HG02884 (cell line): ENCODE data around the gene CAPN5.

Source experiments
- ATAC-seq: cut with Tn5 transposase; IDR thresholded peaks from one replicate; pipeline ENCODE4 v1.9.1; 2021; ENCODE audit warnings: mild to moderate bottlenecking, moderate library complexity; ENCODE audit not compliant: unreplicated experiment

CAPN5 gene

DNA sequence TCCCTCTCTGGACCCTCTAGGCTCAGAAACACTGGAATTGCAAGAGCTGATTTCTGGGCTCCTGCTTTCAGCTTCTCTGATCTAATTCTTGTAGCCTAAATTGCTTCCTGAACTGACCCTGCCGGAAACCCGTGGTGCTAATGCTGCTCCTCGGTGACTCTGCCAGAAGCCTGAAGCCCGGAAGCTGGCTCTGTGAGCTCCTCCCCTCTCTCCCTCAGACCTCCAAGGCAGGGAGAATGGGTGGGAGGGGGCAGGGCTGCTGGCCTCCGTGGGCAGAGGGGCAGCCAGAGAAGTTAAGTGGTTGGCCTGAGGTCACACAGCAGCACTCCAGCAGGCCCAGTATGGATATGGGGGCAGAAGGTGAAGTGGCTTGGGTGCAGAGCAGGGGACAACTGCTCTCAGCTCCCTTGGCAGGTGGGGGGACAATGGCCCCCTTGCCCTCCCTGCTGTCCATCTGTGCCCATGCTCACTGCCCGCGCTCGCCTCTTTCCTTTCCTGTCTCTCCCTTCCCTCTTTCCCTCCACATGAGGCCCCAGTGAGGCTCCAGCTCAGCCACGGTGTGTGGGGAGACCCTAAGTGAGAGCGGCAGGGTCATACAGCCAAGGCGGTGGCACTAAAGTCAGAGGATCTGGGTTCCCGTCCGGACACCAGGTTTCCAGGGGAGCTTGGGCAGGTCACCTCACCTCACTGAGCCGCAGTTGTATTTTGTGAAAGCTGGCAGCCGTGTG, 16.2 kb downstream of the CAPN5 start:
- no peak for ATAC-seq

DNA sequence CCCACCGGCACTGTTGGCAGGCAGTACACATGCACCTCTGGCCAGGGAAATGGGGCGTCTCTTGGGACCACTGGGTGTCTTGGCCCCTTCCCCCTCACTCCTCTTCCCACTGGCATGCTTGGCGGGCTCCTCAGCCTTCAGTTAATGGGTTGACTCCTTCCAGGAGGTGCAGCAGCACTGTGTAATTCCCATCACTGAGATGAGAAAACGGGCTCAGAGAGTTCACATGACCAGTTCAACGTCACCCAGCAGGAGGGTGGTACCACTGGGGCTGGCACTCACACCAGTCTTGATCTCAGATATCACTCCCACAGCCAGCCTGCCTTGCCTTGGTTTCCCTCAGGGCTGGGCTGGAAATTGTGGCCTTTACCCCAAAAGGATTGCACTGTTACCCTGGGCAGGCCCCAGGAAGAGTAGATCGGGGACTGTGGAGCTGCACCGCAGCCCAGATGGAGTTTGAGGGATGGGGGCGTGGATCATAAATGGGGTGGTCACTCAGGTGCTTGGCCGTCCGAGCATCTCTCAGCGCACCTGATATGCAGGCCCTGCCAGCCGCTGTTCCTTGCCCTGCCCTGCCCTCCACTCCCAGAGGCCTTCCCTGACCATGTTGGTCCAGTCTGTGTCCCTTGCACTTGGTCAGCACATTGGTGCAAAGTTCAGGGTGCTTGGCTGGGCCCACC, 16.9 kb downstream of the CAPN5 start:
- no peak for ATAC-seq

DNA sequence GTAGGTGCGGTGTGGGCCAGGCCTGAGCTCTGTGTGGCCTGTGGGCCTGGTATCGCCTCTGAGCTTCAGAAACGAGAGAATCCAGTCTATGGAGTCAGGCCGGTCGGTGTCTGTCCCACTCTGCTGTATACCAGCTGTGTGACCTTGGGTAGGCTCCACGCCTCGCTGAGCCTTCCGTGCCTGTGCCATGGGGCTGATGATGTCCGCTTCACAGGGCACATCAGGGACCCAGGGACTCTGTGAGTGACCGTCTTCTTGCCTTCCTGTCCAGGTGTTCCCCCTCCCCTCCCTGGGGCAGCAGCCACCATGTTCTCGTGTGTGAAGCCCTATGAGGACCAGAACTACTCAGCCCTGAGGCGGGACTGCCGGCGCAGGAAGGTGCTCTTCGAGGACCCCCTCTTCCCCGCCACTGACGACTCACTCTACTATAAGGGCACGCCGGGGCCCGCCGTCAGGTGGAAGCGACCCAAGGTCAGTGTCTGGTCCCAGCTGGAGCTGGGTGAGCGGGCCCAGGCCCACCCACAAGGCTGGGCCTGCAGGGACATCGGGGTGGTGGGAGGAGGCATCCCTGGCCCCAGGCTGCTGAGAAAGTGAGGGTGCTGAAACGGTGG, 17.9 kb downstream of the CAPN5 start:
- ATAC-seq: no peak

DNA sequence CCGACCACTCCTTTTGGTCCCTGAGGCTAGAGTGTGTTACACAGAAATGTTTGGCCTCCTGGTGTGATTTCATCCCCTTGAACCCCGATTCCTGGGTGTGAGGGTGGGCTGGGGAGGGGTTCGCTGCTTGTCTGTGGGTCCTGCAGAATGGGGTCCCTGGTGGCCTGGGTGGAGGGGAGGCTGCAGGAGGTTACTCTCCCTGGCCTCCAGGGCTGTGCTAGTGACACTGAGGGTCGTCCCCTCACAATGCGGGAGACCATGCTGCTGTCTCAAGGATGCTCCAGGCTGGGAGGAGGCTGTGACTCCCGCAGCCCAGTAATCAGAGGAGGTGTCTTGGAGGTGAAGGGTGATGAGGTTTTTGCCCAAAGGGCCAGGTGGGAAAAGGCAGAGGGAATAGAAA, 18.9 kb downstream of the CAPN5 start:
- ATAC-seq: no peak

DNA sequence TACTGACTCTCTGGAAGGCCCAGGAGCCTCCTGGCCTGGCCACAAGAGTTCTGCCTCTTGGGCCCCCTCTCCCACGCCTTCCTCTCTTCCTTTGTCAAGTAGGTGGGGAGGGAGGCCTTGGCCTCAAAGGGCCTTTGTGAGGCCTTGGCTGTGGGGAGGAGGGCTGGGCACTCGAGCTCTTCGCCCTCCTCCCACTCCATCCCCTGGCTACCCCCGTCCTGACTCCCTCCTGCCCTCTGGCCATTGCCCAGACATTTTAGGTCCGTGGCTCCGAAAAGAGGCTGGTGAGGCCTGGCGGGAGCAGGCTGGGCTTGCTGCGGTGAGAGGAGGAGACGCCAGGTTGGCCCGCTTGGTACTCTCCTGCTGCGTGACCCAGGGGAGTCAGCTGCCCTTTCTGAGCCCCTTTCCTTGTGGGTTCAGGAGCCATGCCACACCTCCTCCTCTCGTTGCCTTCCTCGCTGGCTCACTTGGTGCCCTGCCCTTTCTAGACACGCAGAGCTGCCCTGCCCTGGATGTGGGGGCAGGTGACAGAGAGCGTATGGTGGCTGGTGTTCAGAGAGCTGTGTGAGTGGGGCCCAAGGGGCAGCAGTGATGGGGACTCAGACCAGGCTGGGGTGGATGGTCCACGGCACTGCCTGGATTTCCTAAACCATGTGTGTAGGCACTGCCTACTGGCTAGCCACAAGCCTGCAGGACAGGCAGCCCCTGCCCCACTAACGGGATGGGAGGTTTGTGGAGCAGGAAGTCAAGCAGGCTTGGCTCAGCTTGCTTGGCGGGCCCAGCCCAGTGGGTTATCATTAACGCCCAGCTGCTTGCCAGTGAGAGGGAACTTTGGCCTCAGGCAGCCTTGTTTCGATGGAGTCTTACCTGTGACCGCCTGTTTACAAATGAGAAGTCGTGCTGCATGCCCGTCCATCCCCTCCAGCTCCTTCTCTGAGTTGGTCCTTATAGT, 20.0 kb downstream of the CAPN5 start:
- ATAC-seq: no peak

DNA sequence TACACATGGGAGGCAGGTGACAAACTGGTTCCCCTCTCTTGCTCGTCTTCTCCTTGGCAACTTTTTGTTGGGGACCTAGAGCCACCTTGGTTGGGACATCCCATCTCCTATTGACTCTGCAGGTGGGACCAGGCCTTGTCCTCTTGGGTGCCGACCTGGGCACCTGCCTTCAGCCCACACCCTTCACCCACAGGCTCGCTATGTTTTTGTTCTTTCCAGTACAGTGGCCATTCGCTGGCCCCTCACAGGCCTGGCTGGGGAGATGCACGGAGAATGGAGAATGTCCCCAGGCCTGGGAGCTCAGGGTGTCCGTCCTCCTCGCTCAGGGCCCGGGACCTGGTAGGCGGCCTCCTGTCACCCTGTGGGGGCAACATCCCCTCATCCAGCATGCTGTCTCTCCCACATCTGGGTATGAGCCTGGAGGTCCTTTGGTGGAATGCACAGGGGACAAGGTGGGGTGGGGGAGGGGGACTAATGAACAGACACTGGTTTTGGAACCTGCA, 21.0 kb downstream of the CAPN5 start:
- no peak for ATAC-seq

DNA sequence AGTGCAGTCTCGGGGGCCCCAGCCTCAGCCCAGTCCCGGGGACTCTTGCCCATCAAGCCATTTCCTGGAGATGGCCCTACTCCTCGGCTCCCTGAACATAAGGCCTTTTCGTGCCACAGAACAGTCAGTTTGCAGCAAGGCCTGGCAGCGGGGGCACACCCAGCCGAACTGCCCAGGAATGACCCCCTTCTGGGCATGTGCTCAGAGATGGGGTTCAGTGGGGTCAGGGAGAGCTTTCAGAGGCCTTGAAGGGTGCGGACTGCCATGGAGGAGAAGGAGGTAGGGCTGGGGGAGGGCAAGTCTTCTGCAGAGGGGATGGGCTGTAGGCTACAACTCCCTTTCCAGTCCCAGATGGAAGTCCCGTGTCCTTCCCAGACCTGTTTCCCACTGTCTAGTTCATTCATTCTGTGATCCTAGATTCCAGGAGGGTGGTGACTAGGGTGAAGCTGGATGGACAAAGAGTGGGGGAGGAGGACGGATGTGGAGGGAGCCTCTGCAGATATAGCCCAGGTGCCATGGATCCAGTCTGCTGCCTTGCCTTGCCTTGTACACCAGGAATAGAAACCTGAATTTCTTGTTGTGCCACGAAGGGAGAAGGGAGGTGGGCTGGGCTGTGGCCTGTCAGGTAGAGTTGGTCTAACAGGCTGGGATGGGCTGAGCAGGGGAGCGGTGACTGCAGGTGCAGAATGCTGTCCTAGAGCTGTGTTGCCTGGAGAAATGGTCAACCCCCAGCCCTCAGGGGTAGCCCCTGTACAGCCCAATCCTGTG, 21.6 kb downstream of the CAPN5 start:
- no peak for ATAC-seq

DNA sequence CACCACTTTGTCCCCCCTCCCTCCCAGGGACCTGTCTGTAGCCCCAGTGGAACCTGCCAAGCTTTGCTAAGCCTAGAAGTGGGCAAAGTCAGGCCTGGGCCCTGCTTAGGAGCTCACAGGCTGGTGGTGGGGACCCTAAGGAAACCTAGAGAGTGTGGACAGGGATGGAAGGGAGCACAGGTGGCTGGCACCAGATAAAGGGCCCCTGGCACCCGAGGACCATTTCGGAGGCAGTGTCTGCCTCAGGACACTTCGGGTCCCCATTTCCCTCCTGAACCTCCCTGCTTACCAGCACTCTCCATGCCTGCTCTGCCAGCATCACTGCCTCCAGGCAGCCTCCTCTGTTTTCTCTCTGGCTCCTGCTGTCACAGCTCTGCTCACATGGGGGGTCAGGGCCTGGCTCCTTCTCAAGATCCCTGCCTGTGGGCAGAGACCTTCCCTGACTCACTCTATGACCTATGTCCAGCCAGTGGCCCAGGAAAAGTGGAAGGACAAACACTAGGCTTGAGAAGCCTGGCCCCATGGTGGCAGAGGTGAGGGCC, 22.3 kb downstream of the CAPN5 start:
- no peak for ATAC-seq

DNA sequence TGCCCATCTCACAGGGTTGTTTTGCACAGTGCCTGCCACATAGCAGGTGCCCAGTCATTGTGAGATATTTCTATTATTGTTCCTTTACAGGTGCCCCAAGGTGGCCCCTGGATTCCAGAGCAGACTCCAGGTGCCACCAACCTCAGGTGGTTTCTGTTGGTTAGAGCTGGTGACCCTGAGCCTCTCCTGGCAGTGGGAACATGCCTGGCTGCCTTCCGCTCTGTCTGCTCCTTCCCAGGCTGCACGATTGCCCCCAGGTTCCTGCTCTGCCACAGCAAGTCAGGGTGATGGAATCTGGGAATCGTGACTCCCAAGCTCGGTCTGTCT, 23.2 kb downstream of the CAPN5 start:
- no peak for ATAC-seq

DNA sequence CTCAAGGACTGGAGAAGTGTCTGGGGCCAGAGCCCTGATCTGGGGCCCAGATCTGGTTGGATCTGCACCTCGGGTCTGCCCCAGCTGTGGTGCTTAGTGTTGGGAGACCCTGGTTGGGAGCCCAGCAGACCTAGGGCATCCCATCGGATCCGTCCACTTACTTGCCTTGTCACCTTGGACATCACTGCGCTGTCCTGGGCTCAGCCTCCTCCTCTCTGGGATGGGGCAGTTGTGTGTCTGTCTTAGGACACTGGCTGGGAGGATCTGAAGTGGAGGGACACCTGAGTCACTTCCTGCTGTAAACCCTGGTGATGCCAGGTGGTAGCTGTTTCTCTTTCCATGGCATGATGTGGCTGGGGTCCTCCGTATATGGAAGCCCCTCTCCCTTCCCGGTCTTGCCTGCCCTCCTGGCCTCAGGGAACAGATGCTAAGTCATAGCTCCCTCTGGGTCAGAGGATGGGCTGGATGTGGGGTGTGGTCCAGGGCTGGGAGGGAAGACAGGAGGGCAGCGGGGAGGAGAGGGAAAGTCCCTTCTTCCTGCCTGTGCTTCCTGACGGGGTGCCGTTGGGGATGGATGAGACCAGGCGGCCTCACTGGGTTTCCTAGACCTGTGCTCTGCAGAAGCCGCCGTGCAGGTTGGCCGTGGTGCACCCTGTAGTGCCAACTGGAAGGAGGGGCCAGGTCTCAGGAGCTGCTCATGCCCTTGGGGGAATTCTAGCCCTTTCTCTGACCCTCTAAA, 23.8 kb downstream of the CAPN5 start:
- ATAC-seq: no peak

DNA sequence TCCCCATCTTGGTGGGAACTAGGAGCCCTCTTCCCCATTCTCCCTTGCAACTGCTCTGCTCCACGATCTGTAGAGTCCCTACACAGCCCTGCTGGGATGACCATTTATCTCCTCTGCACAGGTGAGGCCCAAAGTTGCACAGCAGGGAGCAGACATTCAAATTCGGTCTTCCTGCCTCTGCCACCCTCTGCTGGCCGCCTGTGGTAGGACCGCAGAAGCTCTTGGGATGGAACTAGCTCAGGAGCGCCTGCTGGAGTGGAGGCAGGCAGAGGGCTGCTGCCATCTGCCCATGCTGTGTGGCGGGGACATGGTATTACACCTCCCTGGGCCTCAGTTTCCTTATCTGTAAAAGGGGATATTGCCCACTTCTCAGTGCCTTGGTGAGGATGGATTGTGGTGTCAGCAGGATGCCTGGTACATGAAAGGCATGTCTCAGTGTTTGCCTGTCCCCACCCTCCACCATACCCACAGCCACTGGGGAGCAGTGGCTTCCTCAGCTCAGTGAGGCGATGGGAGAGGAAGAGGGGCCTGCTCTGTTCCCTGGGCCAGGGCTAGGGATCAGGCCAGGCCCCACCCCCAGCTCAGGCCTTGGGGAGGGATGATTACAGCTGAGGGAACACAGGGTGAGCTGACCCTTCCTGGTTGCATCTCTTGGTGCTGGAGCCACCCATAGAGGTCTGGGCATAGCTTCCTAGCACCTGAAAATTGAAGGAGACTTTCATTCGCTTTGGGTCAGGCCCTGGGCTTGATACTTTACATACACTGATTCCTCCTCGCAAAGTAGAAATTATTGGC, 24.6 kb downstream of the CAPN5 start:
- peak; percentile 91 for ATAC-seq

DNA sequence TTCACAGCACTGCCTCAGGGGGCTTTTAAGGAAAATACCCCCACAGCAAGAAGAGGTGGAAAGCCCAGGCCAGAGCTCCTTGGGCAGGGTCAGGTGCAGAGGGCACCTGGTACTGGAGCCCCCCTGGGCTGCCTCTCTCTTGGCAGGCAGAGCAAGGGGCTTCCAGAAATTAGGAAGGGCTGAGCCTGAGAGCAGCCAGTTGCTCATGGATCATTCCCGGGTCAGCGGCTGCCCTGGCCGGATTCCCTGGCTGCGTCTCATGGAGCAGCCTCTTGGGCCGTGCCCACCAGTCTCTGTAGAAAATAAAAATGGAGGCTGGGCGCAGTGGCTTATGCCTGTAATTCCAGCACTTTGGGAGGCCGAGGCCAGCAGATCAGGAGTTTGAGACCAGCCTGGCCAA, 25.6 kb downstream of the CAPN5 start:
- no peak for ATAC-seq

DNA sequence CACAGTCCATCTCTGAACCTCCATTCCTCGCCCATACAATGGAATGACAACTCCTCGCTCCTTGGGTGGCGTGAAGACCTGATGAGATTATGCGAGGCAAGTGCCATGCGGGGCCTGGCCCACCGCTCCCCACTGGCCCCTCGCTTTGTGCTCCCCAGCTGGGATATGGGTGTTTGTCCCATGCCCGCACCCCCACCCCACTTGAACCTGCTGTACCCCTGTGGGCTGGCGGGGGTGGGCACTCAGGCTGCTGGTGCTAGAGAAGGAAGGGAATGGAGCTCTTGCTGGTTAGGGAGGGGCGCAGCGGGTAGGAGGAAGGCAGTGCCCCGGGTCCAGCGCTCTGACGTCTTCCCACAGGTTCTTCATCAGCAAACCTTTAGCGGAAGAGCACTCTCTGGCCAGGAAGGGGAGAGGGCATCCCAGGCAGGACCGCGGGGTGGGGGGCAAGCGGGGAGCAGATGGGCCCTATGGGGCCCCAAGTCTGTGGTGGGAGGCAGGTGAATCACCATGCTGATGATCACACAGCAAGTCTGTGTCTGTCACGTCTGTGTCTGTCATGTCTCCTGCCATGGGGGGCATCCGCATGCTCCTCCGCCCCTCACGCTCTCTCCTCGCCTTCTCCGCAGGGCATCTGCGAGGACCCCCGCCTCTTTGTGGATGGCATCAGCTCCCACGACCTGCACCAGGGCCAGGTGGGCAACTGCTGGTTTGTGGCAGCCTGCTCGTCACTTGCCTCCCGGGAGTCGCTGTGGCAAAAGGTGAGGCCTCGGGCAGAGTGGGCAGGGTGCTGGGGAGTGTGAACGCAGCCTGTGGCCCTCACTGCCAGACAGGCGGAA, 26.5 kb downstream of the CAPN5 start:
- no peak for ATAC-seq

DNA sequence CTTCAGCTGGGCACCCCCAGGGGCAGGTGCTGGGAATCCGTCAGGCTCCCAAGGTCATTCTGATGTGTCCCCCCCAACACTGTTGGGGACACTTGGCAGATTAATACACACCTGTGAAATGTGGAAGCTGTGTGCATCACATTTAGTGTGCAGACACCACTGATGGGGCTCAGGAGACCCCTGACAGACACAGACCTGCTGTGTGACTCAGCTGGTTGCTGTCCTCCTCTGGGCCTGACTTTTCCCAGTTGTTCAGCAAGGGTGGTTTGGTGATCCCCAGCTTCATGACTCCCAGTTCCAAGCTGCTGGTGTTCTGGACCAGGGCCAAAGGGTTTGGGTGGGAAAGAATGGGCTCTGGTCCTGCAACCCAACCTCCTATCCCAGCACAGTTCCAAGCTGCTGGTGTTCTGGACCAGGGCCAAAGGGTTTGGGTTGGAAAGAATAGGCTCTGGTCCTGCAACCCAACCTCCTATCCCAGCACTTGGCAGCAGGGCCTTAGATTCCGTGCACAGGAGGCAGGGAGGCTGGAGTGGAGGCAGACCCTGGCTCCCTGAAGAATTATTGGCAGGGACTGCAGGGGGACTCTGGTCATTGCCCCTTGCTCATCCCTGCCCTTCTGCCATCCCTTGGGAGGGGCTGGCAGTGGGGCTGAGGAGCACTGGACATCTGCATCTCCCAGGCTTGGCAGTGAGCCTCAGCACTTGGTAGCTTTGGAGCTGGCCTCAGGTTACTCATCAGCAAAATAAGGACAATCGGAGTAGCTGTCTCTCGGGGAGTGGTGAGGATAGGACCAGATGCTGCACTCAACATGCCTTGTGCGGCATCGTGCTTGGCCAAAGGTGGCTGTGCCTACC, 27.4 kb downstream of the CAPN5 start:
- ATAC-seq: no peak

DNA sequence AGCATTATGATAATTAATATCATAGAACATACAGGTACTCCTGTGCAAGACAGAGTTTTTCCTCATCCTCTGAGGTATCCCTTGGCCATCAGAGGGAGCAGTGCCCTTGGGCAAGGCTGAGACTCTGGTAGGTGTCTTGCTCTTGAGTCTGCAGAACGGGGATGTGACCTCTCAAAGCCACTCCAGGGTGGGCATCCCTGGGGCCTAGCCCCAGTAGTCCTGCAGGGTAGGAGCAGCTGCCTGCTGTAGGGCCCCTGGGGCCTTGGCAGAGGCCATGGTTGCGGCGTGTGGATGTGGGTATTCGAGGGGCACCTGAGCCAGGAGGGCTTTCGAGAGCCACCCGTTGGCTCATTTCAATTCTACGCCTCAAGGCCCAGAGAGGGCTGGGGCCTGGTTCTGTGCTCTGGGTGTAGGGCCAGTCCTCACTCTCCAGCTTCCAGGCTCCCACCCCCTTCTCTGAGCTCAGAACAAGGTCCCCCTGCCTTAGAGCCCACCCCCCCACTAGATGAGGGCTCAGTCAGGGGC, 28.1 kb downstream of the CAPN5 start:
- no peak for ATAC-seq
